ENCODE results near the gene OXCT1. TPM values are rescaled to one million over a fixed set of nuclear protein-coding genes. Genes with fewer than 3 reads are reported as not detected.

The OXCT1 gene
- total and polyA plus RNA-seq, 9 of the 15 experiments (the other 6 are each of a cell fraction or from before 2014, with no cell fraction given), result 24.7 to 61.2 (median 41.9) TPM

- H4K20me1 ChIP-seq (replicated peaks; ENCODE audit: control insufficient read depth, insufficient read depth, low read length), result no peaks in the 10 kb centered on the region
- no peak overlapping the region for H2AFZ ChIP-seq (ENCODE audit: low read depth, low read length)
- no peak overlapping the region for H3K9ac ChIP-seq (ENCODE audit: insufficient read depth in 1 of 2, low read depth in 2 of 2, low read length in 2 of 2)
- DNase-seq (ENCODE audit: extremely low read depth in 1 of 4, low spot score in 3 of 4) (no peak), ATAC-seq (no peak), FAIRE-seq (no peak)
- H3K4me2 ChIP-seq (ENCODE audit: insufficient read depth, low read length), result no peak overlapping the region
- intact Hi-C loops (cut with micrococcal nuclease), result no loop called here
- BruUV-seq (replicated peaks), result no TSS peak
- no peaks in the 10 kb centered on the region for H3K9me1 ChIP-seq (ENCODE audit: control insufficient read depth, insufficient read depth, low read length)
- ChIA-PET CTCF (ENCODE audit: low intra/inter-chr PET ratio) (no interaction called here), POLR2A (no interaction called here)
- no peak for TF ChIP-seq ZNF184 (CRISPR knock-in tag; IDR thresholded peaks at IDR 0.05)
- no peak for TF ChIP-seq SIX5 (IDR thresholded peaks at IDR 0.05; ENCODE audit: borderline replicate concordance in 1 of 2, insufficient read depth in 1 of 2, low read depth in 1 of 2, low read length in 2 of 2)
- TF ChIP-seq DIDO1 (tag; IDR thresholded peaks at IDR 0.05; ENCODE audit: low read depth), result no peak
- TF ChIP-seq KAT2B (IDR thresholded peaks at IDR 0.05; ENCODE audit: low read depth, low read length), result no peak
- no peak for TF ChIP-seq PCBP1 (IDR thresholded peaks at IDR 0.05; ENCODE audit: low read depth, low read length, poor library complexity, severe bottlenecking)
- no peak for TF ChIP-seq SNIP1 (IDR thresholded peaks at IDR 0.05; ENCODE audit: low read depth)
- no peak for TF ChIP-seq ZBTB43 (CRISPR knock-in tag; IDR thresholded peaks at IDR 0.05)
- TF ChIP-seq ZHX1 (conservative IDR thresholded peaks at IDR 0.05; ENCODE audit: low read length), result no peak
- TF ChIP-seq TEAD1 (CRISPR knock-in tag; IDR thresholded peaks at IDR 0.05), result no peak
- no peak for TF ChIP-seq RHOXF2B (CRISPR knock-in tag; conservative IDR thresholded peaks at IDR 0.05)
- TF ChIP-seq ZBTB9 (CRISPR knock-in tag; IDR thresholded peaks at IDR 0.05), result no peak
- TF ChIP-seq GATAD2A (IDR thresholded peaks at IDR 0.05), result no peak
- TF ChIP-seq KDM4B (IDR thresholded peaks at IDR 0.05; ENCODE audit: borderline replicate concordance in 2 of 2, low read depth in 1 of 2), result no peak
- TF ChIP-seq PREB (CRISPR knock-in tag; IDR thresholded peaks at IDR 0.05), result no peak
- no peak overlapping the region for H3K4me3 ChIP-seq
- H3K9me3 ChIP-seq (replicated peaks; ENCODE audit: control insufficient read depth, insufficient read depth, low read depth, low read length), result no peaks in the 10 kb centered on the region
- H3K36me3 ChIP-seq (ENCODE audit: control insufficient read depth, insufficient read depth, low read length), result no peaks in the 10 kb centered on the region
- H3K27ac ChIP-seq (ENCODE audit: extremely low read depth, low read depth, low read length), result no peak overlapping the region
- no peaks in the 10 kb centered on the region for H3K4me1 ChIP-seq (replicated peaks in 1 of 2; ENCODE audit: control insufficient read depth in 2 of 2, insufficient read depth in 2 of 2, low read length in 2 of 2)
- 0% methylated on average over 2 of the region's 2 CpGs for WGBS (ENCODE audit: insufficient coverage, low coverage, missing lambda C conversion rate)
- in situ Hi-C loops (cut with MboI), result no loop called here
- H3K79me2 ChIP-seq (ENCODE audit: control insufficient read depth, insufficient read depth, low read length), result no peaks in the 10 kb centered on the region
- H3K27me3 ChIP-seq (ENCODE audit: control insufficient read depth in 2 of 2, insufficient read depth in 2 of 2, low read length in 2 of 2), result no peaks in the 10 kb centered on the region
Measured at GRCh38 chr5:41686767-41687166, 183.5 kb downstream of the OXCT1 start.

Data from K562 (cell line).